GM12875 (cell line): ENCODE results near the gene VTCN1.
"Not testable (repeated sequence)": the region's sequence is repeated elsewhere in the genome, so short reads cannot be mapped to it uniquely, and the experiment has no call there.

Experiments used
- H3K4me3 ChIP-seq: one replicate; pipeline ENCODE4 v1.5.1; 2011; ENCODE audit warnings: low read depth, low read length, control low read depth
- CTCF ChIP-seq: IDR thresholded peaks from 2 replicates; pipeline ENCODE4 v1.5.1; 2011; ENCODE audit warnings: low read depth, mild to moderate bottlenecking, control low read depth, inconsistent platforms, low read length, moderate library complexity, borderline replicate concordance; ENCODE audit not compliant: insufficient read depth

VTCN1 gene

GRCh38 chr1:117113199-117113598 is 97.5 kb downstream of the VTCN1 start:
- no peak overlapping the region for H3K4me3 ChIP-seq
- TF ChIP-seq CTCF = no peak

GRCh38 chr1:117112047-117112717 is 98.5 kb downstream of the VTCN1 start:
- no peak for TF ChIP-seq CTCF

GRCh38 chr1:117110774-117111173 is 100.0 kb downstream of the VTCN1 start:
- no peak for TF ChIP-seq CTCF

More at GRCh38 chr1:117112047-117112717, 98.5 kb downstream of the VTCN1 start:
- no peak overlapping the region for H3K4me3 ChIP-seq

GRCh38 chr1:117107364-117107763 is 103.4 kb downstream of the VTCN1 start:
- no peak overlapping the region for H3K4me3 ChIP-seq
- no peak for TF ChIP-seq CTCF

More at GRCh38 chr1:117110774-117111173, 100.0 kb downstream of the VTCN1 start:
- H3K4me3 ChIP-seq = no peak overlapping the region

GRCh38 chr1:117106478-117106877 is 104.2 kb downstream of the VTCN1 start:
- TF ChIP-seq CTCF = no peak
- H3K4me3 ChIP-seq = no peak overlapping the region

GRCh38 chr1:117105722-117106121 is 105.0 kb downstream of the VTCN1 start:
- TF ChIP-seq CTCF = no peak
- no peak overlapping the region for H3K4me3 ChIP-seq

GRCh38 chr1:117104986-117105385 is 105.7 kb downstream of the VTCN1 start:
- TF ChIP-seq CTCF = no peak

GRCh38 chr1:117101858-117102257 is 108.9 kb downstream of the VTCN1 start:
- H3K4me3 ChIP-seq = not testable (repeated sequence)

More at GRCh38 chr1:117104986-117105385, 105.7 kb downstream of the VTCN1 start:
- H3K4me3 ChIP-seq = no peak overlapping the region
